ENCODE data around the gene DCK.
"Not testable (repeated sequence)": the region's sequence is repeated elsewhere in the genome, so short reads cannot be mapped to it uniquely, and the experiment has no call there.

DCK gene

DNA sequence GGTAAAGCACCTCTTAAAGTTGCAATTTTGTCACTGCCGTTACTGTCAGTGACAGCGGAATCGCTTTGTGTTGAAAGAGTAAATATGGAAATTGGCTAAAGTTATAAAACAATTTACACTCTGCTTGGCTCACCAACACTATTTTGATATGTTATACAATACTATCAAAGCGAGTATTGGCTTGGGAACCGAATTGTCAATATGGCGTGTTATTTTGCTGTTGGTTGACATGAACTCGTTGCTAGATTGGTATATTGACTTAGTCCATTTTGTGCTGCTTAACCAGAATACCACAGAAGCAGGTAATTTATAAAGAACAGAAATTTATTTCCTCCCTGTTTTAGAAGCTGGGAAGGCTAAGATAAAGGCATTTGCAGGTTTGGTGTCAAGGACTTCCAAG, 58.6 kb downstream of the DCK start:
- H3K4me1 ChIP-seq (ENCODE audit: control insufficient read depth, insufficient read depth, low read length, poor library complexity, severe bottlenecking), result no peaks in the 10 kb centered on the region
- H3K36me3 ChIP-seq (ENCODE audit: control insufficient read depth, insufficient read depth, low read length), result no peaks in the 10 kb centered on the region
- no peaks in the 10 kb centered on the region for H3K27me3 ChIP-seq (replicated peaks; ENCODE audit: control insufficient read depth, insufficient read depth, low read length, poor library complexity, severe bottlenecking)
- H3K4me3 ChIP-seq (ENCODE audit: insufficient read depth, low read depth, low read length, poor library complexity, severe bottlenecking), result no peak overlapping the region
- no peaks in the 10 kb centered on the region for H3K9me3 ChIP-seq (ENCODE audit: control insufficient read depth, low read length)
- no peak for DNase-seq
- no peak overlapping the region for H3K27ac ChIP-seq (ENCODE audit: insufficient read depth, low read length, poor library complexity, severe bottlenecking)

GRCh38 chr4:71052716-71053115, 59.3 kb downstream of the DCK start:
- Histone ChIP-seq H3K36me3 (ENCODE audit: control insufficient read depth, insufficient read depth, low read length) (no peaks in the 10 kb centered on the region), H3K27me3 (replicated peaks; ENCODE audit: control insufficient read depth, insufficient read depth, low read length, poor library complexity, severe bottlenecking) (no peaks in the 10 kb centered on the region), H3K4me1 (ENCODE audit: control insufficient read depth, insufficient read depth, low read length, poor library complexity, severe bottlenecking) (no peaks in the 10 kb centered on the region), H3K9me3 (ENCODE audit: control insufficient read depth, low read length) (no peaks in the 10 kb centered on the region), H3K27ac (ENCODE audit: insufficient read depth, low read length, poor library complexity, severe bottlenecking) (no peak overlapping the region), H3K4me3 (ENCODE audit: insufficient read depth, low read depth, low read length, poor library complexity, severe bottlenecking) (no peak overlapping the region)
- DNase-seq, result no peak

- not testable (repeated sequence) for H3K4me1 ChIP-seq (ENCODE audit: control insufficient read depth, insufficient read depth, low read length, poor library complexity, severe bottlenecking); H3K27me3 ChIP-seq (replicated peaks; ENCODE audit: control insufficient read depth, insufficient read depth, low read length, poor library complexity, severe bottlenecking); H3K9me3 ChIP-seq (ENCODE audit: control insufficient read depth, low read length); H3K4me3 ChIP-seq (ENCODE audit: insufficient read depth, low read depth, low read length, poor library complexity, severe bottlenecking); H3K27ac ChIP-seq (ENCODE audit: insufficient read depth, low read length, poor library complexity, severe bottlenecking); DNase-seq; H3K36me3 ChIP-seq (ENCODE audit: control insufficient read depth, insufficient read depth, low read length)
Observed at GRCh38 chr4:71053613-71054012, 60.2 kb downstream of the DCK start.

DNA sequence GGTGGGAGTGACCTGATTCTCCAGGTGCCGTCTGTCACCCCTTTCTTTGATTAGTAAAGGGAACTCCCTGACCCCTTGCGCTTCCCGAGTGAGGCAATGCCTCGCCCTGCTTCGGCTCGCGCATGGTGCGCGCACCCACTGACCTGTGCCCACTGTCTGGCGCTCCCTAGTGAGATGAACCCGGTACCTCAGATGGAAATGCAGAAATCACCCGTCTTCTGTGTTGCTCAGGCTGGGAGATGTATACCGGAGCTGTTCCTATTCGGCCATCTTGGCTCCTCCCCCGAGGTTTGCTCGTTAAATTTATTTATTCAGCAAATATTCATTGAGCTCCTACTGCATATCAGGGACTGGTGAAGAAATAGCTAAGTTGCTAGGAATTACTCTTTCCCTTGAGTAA, 66.1 kb downstream of the DCK start:
- not testable (repeated sequence) for H3K9me3 ChIP-seq (ENCODE audit: control insufficient read depth, low read length); H3K27ac ChIP-seq (ENCODE audit: insufficient read depth, low read length, poor library complexity, severe bottlenecking); H3K27me3 ChIP-seq (replicated peaks; ENCODE audit: control insufficient read depth, insufficient read depth, low read length, poor library complexity, severe bottlenecking); H3K4me1 ChIP-seq (ENCODE audit: control insufficient read depth, insufficient read depth, low read length, poor library complexity, severe bottlenecking); H3K4me3 ChIP-seq (ENCODE audit: insufficient read depth, low read depth, low read length, poor library complexity, severe bottlenecking); H3K36me3 ChIP-seq (ENCODE audit: control insufficient read depth, insufficient read depth, low read length); DNase-seq

DNA sequence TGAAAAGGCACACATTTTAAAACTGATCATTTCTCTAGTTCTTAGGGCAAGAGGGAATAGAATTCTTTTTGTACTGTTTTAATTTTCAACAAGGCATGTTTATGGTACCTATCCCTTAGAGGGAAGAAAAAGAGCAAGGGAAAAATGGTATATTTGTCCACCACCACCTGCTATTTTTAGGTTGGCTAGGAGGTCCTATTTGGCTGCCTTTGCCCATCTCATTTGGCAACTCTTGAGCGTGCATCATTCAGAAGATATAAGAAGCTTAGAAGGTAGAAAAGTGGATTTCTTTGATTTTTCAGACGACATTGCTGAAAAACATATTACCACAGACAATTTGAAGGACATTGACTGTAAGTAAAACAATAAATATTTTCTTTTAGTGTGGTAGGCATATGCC, 69.0 kb downstream of the DCK start:
- Histone ChIP-seq H3K27me3 (replicated peaks; ENCODE audit: control insufficient read depth, insufficient read depth, low read length, poor library complexity, severe bottlenecking) (peaks cover 4% of the 10 kb centered on the region), H3K36me3 (ENCODE audit: control insufficient read depth, insufficient read depth, low read length) (no peaks in the 10 kb centered on the region), H3K27ac (ENCODE audit: insufficient read depth, low read length, poor library complexity, severe bottlenecking) (no peak overlapping the region), H3K4me1 (ENCODE audit: control insufficient read depth, insufficient read depth, low read length, poor library complexity, severe bottlenecking) (no peaks in the 10 kb centered on the region), H3K4me3 (ENCODE audit: insufficient read depth, low read depth, low read length, poor library complexity, severe bottlenecking) (no peak overlapping the region), H3K9me3 (ENCODE audit: control insufficient read depth, low read length) (no peaks in the 10 kb centered on the region)
- no peak for DNase-seq

DNA sequence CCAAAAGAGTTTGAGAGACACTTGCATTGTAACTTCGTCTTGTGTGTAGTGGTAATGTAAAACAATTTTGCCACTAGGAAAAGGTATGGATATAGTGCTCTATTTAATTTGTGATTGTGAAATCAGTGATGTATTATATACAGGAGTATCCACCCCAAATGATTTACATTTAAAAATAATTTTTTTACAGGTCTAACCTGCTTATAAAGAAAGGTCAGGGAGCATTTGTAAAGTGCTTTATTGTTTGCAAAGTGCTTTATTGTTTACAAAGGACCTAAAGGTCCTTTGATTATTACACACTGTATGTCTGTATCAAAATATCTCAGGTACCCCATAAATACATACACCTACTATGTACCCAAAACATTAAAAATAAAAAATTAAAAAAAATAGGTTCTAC, 70.3 kb downstream of the DCK start:
- Histone ChIP-seq H3K36me3 (ENCODE audit: control insufficient read depth, insufficient read depth, low read length) (no peaks in the 10 kb centered on the region), H3K27ac (ENCODE audit: insufficient read depth, low read length, poor library complexity, severe bottlenecking) (no peak overlapping the region), H3K4me3 (ENCODE audit: insufficient read depth, low read depth, low read length, poor library complexity, severe bottlenecking) (no peak overlapping the region), H3K4me1 (ENCODE audit: control insufficient read depth, insufficient read depth, low read length, poor library complexity, severe bottlenecking) (no peaks in the 10 kb centered on the region), H3K27me3 (replicated peaks; ENCODE audit: control insufficient read depth, insufficient read depth, low read length, poor library complexity, severe bottlenecking) (peaks cover 4% of the 10 kb centered on the region), H3K9me3 (ENCODE audit: control insufficient read depth, low read length) (no peaks in the 10 kb centered on the region)
- no peak for DNase-seq

DNA sequence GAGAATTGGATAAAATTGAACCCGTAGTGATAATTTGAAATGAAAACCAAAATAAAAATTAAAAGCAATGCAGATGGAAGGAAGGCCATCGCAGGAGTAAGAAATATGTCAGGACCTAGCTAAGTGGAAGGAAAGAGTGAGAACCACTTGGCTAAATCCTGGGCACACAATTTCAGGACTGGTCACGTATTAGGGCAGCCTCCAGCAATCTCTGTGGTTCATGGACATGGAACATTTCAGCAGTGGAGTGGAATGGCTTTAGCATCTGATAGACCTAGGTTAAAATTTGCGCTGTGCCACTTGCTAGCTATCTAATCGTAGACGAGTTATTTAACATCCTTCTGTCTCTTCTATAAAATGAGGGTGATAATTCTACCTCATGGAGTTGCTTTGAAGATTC, 71.1 kb downstream of the DCK start:
- H3K27ac ChIP-seq (ENCODE audit: insufficient read depth, low read length, poor library complexity, severe bottlenecking), result no peak overlapping the region
- no peaks in the 10 kb centered on the region for H3K36me3 ChIP-seq (ENCODE audit: control insufficient read depth, insufficient read depth, low read length)
- H3K4me1 ChIP-seq (ENCODE audit: control insufficient read depth, insufficient read depth, low read length, poor library complexity, severe bottlenecking), result no peaks in the 10 kb centered on the region
- H3K27me3 ChIP-seq (replicated peaks; ENCODE audit: control insufficient read depth, insufficient read depth, low read length, poor library complexity, severe bottlenecking), result peaks cover 4% of the 10 kb centered on the region
- H3K4me3 ChIP-seq (ENCODE audit: insufficient read depth, low read depth, low read length, poor library complexity, severe bottlenecking), result no peak overlapping the region
- DNase-seq, result no peak
- no peaks in the 10 kb centered on the region for H3K9me3 ChIP-seq (ENCODE audit: control insufficient read depth, low read length)

GRCh38 chr4:71065991-71066510, 72.6 kb downstream of the DCK start:
- Histone ChIP-seq H3K4me1 (ENCODE audit: control insufficient read depth, insufficient read depth, low read length, poor library complexity, severe bottlenecking) (no peaks in the 10 kb centered on the region), H3K4me3 (ENCODE audit: insufficient read depth, low read depth, low read length, poor library complexity, severe bottlenecking) (no peak overlapping the region), H3K27ac (ENCODE audit: insufficient read depth, low read length, poor library complexity, severe bottlenecking) (no peak overlapping the region), H3K36me3 (ENCODE audit: control insufficient read depth, insufficient read depth, low read length) (no peaks in the 10 kb centered on the region), H3K9me3 (ENCODE audit: control insufficient read depth, low read length) (no peaks in the 10 kb centered on the region), H3K27me3 (replicated peaks; ENCODE audit: control insufficient read depth, insufficient read depth, low read length, poor library complexity, severe bottlenecking) (peaks cover 4% of the 10 kb centered on the region)
- no peak for DNase-seq

DNA sequence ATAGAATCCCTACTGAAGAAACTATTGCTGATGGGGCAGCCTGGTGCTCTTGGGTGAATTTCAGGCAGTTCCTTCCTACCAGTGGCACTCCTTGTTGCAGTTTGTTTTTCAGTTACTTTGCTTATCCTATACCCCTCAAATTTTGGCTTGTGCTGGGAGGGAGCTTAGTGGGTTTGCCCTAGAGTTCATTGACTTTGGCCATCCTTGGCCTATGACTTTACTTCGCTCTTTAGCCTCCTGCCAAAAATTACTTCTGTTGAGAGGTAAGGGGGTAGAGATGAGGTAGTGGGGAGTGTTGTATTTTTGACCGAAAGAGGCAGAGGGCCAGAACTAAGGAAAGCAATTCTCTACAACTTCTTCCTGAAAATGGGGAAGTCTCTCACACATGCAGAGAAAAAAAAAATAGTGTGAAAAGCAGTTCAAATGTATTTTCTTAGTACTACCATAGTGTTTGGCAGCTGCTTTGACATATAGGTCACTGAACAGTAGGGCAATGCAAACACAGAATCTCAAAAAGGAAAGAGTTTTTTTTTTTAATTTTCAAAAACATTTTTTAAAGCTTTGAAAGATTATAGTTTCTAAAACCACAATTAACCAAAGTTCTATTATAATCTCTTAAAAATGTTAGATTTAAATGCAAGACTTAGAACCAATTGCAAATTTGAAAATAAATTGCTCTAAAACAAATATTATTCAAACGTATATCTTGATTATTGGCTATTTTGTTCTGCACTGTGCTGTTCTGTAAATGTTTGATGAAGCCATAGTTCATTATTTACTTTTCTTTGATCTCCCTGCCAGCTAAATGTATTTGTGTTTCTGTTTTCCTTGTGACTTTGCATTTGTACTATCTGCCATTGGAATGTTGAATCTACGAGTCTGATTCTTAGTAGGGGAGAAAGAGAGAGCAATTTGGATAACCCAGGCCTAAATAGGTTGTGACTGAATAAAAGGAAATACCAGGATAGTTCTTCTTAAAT, 73.6 kb downstream of the DCK start:
- Histone ChIP-seq H3K27me3 (replicated peaks; ENCODE audit: control insufficient read depth, insufficient read depth, low read length, poor library complexity, severe bottlenecking) (peaks cover 4% of the 10 kb centered on the region), H3K9me3 (ENCODE audit: control insufficient read depth, low read length) (no peaks in the 10 kb centered on the region), H3K36me3 (ENCODE audit: control insufficient read depth, insufficient read depth, low read length) (no peaks in the 10 kb centered on the region), H3K4me1 (ENCODE audit: control insufficient read depth, insufficient read depth, low read length, poor library complexity, severe bottlenecking) (no peaks in the 10 kb centered on the region), H3K27ac (ENCODE audit: insufficient read depth, low read length, poor library complexity, severe bottlenecking) (no peak overlapping the region), H3K4me3 (ENCODE audit: insufficient read depth, low read depth, low read length, poor library complexity, severe bottlenecking) (no peak overlapping the region)
- DNase-seq, result no peak

DNA sequence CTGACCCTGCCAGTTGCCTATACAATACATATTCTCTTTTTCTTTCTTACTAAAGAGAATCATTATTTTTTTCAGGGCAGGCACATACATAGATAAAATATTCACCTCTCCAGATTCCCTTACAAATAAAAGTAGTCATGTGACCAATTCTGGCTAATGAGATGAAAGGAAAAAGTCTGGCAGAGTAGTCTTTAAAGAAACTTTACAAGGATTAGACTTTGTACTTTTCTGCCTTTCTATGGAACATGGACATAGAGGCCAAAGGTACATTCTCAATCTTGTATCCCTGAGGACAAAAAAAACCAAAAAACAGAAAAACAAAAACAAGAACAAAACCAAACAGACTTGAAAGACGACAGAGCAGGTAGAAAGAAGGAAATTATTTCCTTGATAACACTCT, 75.6 kb downstream of the DCK start:
- Histone ChIP-seq H3K27ac (ENCODE audit: insufficient read depth, low read length, poor library complexity, severe bottlenecking) (no peak overlapping the region), H3K27me3 (replicated peaks; ENCODE audit: control insufficient read depth, insufficient read depth, low read length, poor library complexity, severe bottlenecking) (no peaks in the 10 kb centered on the region), H3K36me3 (ENCODE audit: control insufficient read depth, insufficient read depth, low read length) (no peaks in the 10 kb centered on the region), H3K4me1 (ENCODE audit: control insufficient read depth, insufficient read depth, low read length, poor library complexity, severe bottlenecking) (no peaks in the 10 kb centered on the region), H3K9me3 (ENCODE audit: control insufficient read depth, low read length) (no peaks in the 10 kb centered on the region), H3K4me3 (ENCODE audit: insufficient read depth, low read depth, low read length, poor library complexity, severe bottlenecking) (no peak overlapping the region)
- DNase-seq, result no peak
